H9 (cell line): ENCODE results near the gene KEL. TPM values are rescaled to one million over a fixed set of nuclear protein-coding genes. Genes with fewer than 3 reads are reported as not detected.

Source experiments
- DNase-seq: peaks from one replicate; pipeline ENCODE4 v3.0.0-alpha.2; 2017
- H2AFZ ChIP-seq: one replicate; pipeline ENCODE4 v1.6.1; 2013; ENCODE audit warnings: mild to moderate bottlenecking, low read length, control low read depth, moderate library complexity
- H2AK5ac ChIP-seq: 2 replicates; pipeline ENCODE4 v1.6.1; 2013; ENCODE audit warnings: low read length, control low read depth, mixed read lengths; ENCODE audit not compliant: insufficient read length
- H2BK120ac ChIP-seq: one replicate; pipeline ENCODE4 v1.6.1; 2013; ENCODE audit warnings: low read depth, mild to moderate bottlenecking, low read length, control low read depth, inconsistent platforms; ENCODE audit not compliant: poor library complexity, severe bottlenecking
- H2BK12ac ChIP-seq: 2 replicates; pipeline ENCODE4 v1.6.1; 2013; ENCODE audit warnings: low read length, control low read depth, mixed read lengths, low read depth; ENCODE audit not compliant: insufficient read length
- H2BK15ac ChIP-seq: 2 replicates; pipeline ENCODE4 v1.6.1; 2013; ENCODE audit warnings: low read depth, low read length, control low read depth
- H2BK20ac ChIP-seq: one replicate; pipeline ENCODE4 v1.6.1; 2013; ENCODE audit warnings: low read depth, mild to moderate bottlenecking, low read length, control low read depth, inconsistent platforms; ENCODE audit not compliant: poor library complexity, severe bottlenecking
- H2BK5ac ChIP-seq: 2 replicates; pipeline ENCODE4 v1.6.1; 2013; ENCODE audit warnings: low read length, control low read depth, mixed read lengths; ENCODE audit not compliant: insufficient read length
- H3K14ac ChIP-seq: 2 replicates; pipeline ENCODE4 v1.6.1; 2013; ENCODE audit warnings: low read length, control low read depth; ENCODE audit not compliant: insufficient read depth
- H3K18ac ChIP-seq: 2 replicates; pipeline ENCODE4 v1.6.1; 2013; ENCODE audit warnings: low read depth, mild to moderate bottlenecking, mixed read lengths, low read length, control low read depth; ENCODE audit not compliant: insufficient read length
- H3K23ac ChIP-seq: 2 replicates; pipeline ENCODE4 v1.6.1; 2013; ENCODE audit warnings: low read length, control low read depth, mixed read lengths, low read depth; ENCODE audit not compliant: insufficient read length
- H3K23me2 ChIP-seq: 2 replicates; pipeline ENCODE4 v1.6.1; 2013; ENCODE audit warnings: low read depth, mild to moderate bottlenecking, mixed read lengths, low read length, control low read depth; ENCODE audit not compliant: insufficient read length, poor library complexity, severe bottlenecking
- H3K27ac ChIP-seq: 2 replicates; pipeline ENCODE4 v1.5.1; 2013; ENCODE audit warnings: low read length, control low read depth, mixed read lengths, low read depth; ENCODE audit not compliant: insufficient read length
- H3K27me3 ChIP-seq: 2 replicates; pipeline ENCODE4 v1.6.1; 2013; ENCODE audit warnings: low read length, control low read depth, inconsistent platforms; ENCODE audit not compliant: insufficient read depth
- H3K4ac ChIP-seq: 2 replicates; pipeline ENCODE4 v1.6.1; 2013; ENCODE audit warnings: low read depth, mild to moderate bottlenecking, control low read depth, inconsistent platforms, low read length, moderate library complexity
- H3K4me1 ChIP-seq: 2 replicates; pipeline ENCODE4 v1.6.1; 2013; ENCODE audit warnings: low read length, control low read depth, inconsistent platforms; ENCODE audit not compliant: insufficient read depth
- H3K4me2 ChIP-seq: 2 replicates; pipeline ENCODE4 v1.6.1; 2013; ENCODE audit warnings: low read length, control low read depth, mixed read lengths; ENCODE audit not compliant: insufficient read length, insufficient read depth
- H3K56ac ChIP-seq: 2 replicates; pipeline ENCODE4 v1.6.1; 2013; ENCODE audit warnings: low read depth, mild to moderate bottlenecking, mixed read lengths, low read length, control low read depth; ENCODE audit not compliant: insufficient read length
- H3K79me1 ChIP-seq: 2 replicates; pipeline ENCODE4 v1.6.1; 2013; ENCODE audit warnings: low read depth, mild to moderate bottlenecking, moderate library complexity, low read length, control low read depth, inconsistent platforms; ENCODE audit not compliant: insufficient read depth, poor library complexity, severe bottlenecking
- H3K79me2 ChIP-seq: 2 replicates; pipeline ENCODE4 v1.6.1; 2013; ENCODE audit warnings: low read length, control low read depth, inconsistent platforms; ENCODE audit not compliant: insufficient read depth
- H3K9ac ChIP-seq: 2 replicates; pipeline ENCODE4 v1.6.1; 2013; ENCODE audit warnings: low read length, control low read depth, mixed read lengths; ENCODE audit not compliant: insufficient read length; ENCODE audit errors: extremely low read depth
- H3K9me3 ChIP-seq: one replicate; pipeline ENCODE4 v1.6.1; 2013; ENCODE audit warnings: low read depth, low read length, inconsistent platforms; ENCODE audit not compliant: control insufficient read depth
- H3T11ph ChIP-seq: one replicate; pipeline ENCODE4 v1.6.1; 2013; ENCODE audit warnings: mild to moderate bottlenecking, low read length, control low read depth, inconsistent platforms
- H4K20me1 ChIP-seq: one replicate; pipeline ENCODE4 v1.6.1; 2013; ENCODE audit not compliant: control insufficient read depth, insufficient read length, insufficient read depth
- H4K5ac ChIP-seq: 2 replicates; pipeline ENCODE4 v1.6.1; 2013; ENCODE audit warnings: low read depth, mild to moderate bottlenecking, mixed read lengths, low read length, control low read depth; ENCODE audit not compliant: insufficient read length
- H4K8ac ChIP-seq: replicated peaks from 2 replicates; pipeline ENCODE4 v1.6.1; 2013; ENCODE audit warnings: low read length, control low read depth, mixed read lengths, low read depth; ENCODE audit not compliant: insufficient read length
- H4K91ac ChIP-seq: 2 replicates; pipeline ENCODE4 v1.6.1; 2013; ENCODE audit warnings: low read depth, mild to moderate bottlenecking, moderate library complexity, mixed read lengths, low read length, control low read depth; ENCODE audit not compliant: insufficient read length
- H3K27ac Mint-ChIP-seq, 3 experiments: 2 replicates in 2 of 3; 3 replicates in 1 of 3; pipeline ENCODE4 v1.8.0; 2020 to 2021; ENCODE audit warnings: mixed read lengths in 3 of 3, mild to moderate bottlenecking in 1 of 3, moderate library complexity in 1 of 3
- H3K27me3 Mint-ChIP-seq: 2 replicates; pipeline ENCODE4 v1.8.0; 2021; ENCODE audit warnings: low read depth, mild to moderate bottlenecking, moderate library complexity, mixed read lengths
- H3K36me3 Mint-ChIP-seq, 3 experiments: 2 replicates in 2 of 3; 3 replicates in 1 of 3; pipeline ENCODE4 v1.8.0; 2020 to 2021; ENCODE audit warnings: low read depth in 3 of 3, mixed read lengths in 3 of 3; ENCODE audit not compliant: insufficient read depth in 1 of 3
- H3K4me1 Mint-ChIP-seq, 2 experiments: 2 replicates each; pipeline ENCODE4 v1.8.0; 2020; ENCODE audit warnings: mixed read lengths in 2 of 2
- H3K4me3 Mint-ChIP-seq, 2 experiments: 2 replicates in 1 of 2; 3 replicates in 1 of 2; pipeline ENCODE4 v1.8.0; 2020 to 2021; ENCODE audit warnings: mild to moderate bottlenecking in 2 of 2, mixed read lengths in 2 of 2, moderate library complexity in 1 of 2
- H3K9me3 Mint-ChIP-seq, 2 experiments: 2 replicates in 1 of 2; 3 replicates in 1 of 2; pipeline ENCODE4 v1.8.0; 2020; ENCODE audit warnings: mild to moderate bottlenecking in 2 of 2, mixed read lengths in 2 of 2, moderate library complexity in 1 of 2
- WGBS: extraction: QIAGEN DNeasy Blood & Tissue Kit; methylation state at CpG from one replicate; pipeline ENCODE4 v1.1.7; 2013; ENCODE audit warnings: missing lambda C conversion rate, low lambda C conversion rate, mixed read lengths; ENCODE audit not compliant: insufficient read length; ENCODE audit errors: extremely low coverage; 5-methylcytosine and 5-hydroxymethylcytosine counted together
- total RNA-seq: library from RNA; stranded (reverse); gene quantifications from 2 replicates; pipeline ENCODE4 v1.2.1, GENCODE V29; 2021
- TF ChIP-seq, protein P1 (sequence below): fragments of 200-600 bp; sonication (generic); conservative IDR thresholded peaks from 3 replicates; pipeline ENCODE4 v1.8.0; 2021; ENCODE audit warnings: antibody characterized with exemption, mild to moderate bottlenecking

Gene KEL
- total RNA-seq, 1 experiment from 2014 or later, result 1.5 TPM

DNA sequence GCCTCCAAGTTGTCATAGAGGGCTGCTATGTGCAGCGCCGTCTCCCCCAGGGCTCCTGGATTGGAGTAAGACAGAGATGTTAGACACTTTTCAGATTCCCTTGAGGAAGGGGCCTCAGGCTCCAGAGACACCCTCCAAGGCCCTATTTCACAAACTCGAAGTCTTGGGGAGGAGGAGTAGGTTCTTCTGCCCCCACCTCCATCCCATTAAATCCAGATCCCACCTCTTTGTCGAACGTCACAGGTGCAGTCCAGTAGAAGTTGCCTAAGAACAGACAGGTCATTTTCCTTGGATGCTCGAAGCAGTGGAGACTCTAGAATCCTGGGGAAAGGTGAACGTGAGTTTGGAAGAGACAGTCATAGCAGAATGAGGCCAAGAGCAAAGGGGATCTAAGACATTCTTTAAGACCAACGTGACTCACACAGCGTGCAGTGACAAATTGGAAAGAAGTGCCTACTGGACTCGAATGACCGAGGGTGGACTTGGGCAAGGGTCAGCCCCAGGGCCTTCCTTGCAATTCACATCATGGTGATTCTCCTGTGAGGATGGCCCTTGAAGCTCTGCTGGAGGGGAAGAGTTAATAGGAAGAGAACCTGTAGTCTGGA is 31.9 kb downstream of the KEL start:
- H3K27ac Mint-ChIP-seq, result peak overlapping the region in 1 of 3 experiments; percentile 18; a peak in 2 of 7 replicates
- Histone ChIP-seq H3K14ac (no peak overlapping the region), H3K23me2 (no peaks in the 10 kb centered on the region), H3K27ac (no peak overlapping the region), H3K27me3 (no peaks in the 10 kb centered on the region), H3K79me1 (no peaks in the 10 kb centered on the region), H3K4me2 (no peak overlapping the region), H3K79me2 (no peaks in the 10 kb centered on the region), H3K9ac (no peak overlapping the region), H2BK15ac (no peak overlapping the region), H3K23ac (no peak overlapping the region), H2BK5ac (no peak overlapping the region), H2AFZ (no peak overlapping the region), H2AK5ac (no peak overlapping the region), H2BK12ac (no peak overlapping the region), H2BK120ac (no peak overlapping the region), H4K5ac (no peak overlapping the region), H3K4ac (no peak overlapping the region), H3K9me3 (no peaks in the 10 kb centered on the region), H2BK20ac (no peak overlapping the region), H3T11ph (no peak overlapping the region), H4K8ac (no peak overlapping the region), H4K20me1 (no peaks in the 10 kb centered on the region), H3K4me1 (peaks cover 3% of the 10 kb centered on the region; the same call in 1 of the 2 replicates), H3K56ac (no peak overlapping the region), H4K91ac (no peak overlapping the region), H3K18ac (no peak overlapping the region)
- H3K27me3 Mint-ChIP-seq, result peaks cover 39% of the 10 kb centered on the region
- peaks cover 9 to 11% of the 10 kb centered on the region in 2 experiments for H3K4me1 Mint-ChIP-seq
- H3K9me3 Mint-ChIP-seq, result peaks cover 0 to 3% of the 10 kb centered on the region in 2 experiments; a peak in 1 of 5 replicates
- no peaks in the 10 kb centered on the region; a peak in 1 of 7 replicates for H3K36me3 Mint-ChIP-seq
- no peak for DNase-seq
- H3K4me3 Mint-ChIP-seq, result no peak overlapping the region
- WGBS, result no CpG with 5 or more reads among the region's 11 CpGs
- TF ChIP-seq, protein P1, sequence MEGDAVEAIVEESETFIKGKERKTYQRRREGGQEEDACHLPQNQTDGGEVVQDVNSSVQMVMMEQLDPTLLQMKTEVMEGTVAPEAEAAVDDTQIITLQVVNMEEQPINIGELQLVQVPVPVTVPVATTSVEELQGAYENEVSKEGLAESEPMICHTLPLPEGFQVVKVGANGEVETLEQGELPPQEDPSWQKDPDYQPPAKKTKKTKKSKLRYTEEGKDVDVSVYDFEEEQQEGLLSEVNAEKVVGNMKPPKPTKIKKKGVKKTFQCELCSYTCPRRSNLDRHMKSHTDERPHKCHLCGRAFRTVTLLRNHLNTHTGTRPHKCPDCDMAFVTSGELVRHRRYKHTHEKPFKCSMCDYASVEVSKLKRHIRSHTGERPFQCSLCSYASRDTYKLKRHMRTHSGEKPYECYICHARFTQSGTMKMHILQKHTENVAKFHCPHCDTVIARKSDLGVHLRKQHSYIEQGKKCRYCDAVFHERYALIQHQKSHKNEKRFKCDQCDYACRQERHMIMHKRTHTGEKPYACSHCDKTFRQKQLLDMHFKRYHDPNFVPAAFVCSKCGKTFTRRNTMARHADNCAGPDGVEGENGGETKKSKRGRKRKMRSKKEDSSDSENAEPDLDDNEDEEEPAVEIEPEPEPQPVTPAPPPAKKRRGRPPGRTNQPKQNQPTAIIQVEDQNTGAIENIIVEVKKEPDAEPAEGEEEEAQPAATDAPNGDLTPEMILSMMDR, result no peak
